GM21423 (cell line): Measurements from ENCODE around the gene LTBP4.
"Not testable (repeated sequence)": the region's sequence is repeated elsewhere in the genome, so short reads cannot be mapped to it uniquely, and the experiment has no call there.

Source experiments
- ATAC-seq: cut with Tn5 transposase; IDR thresholded peaks from one replicate; pipeline ENCODE4 v1.9.1; 2021; ENCODE audit warnings: mild to moderate bottlenecking, moderate library complexity; ENCODE audit not compliant: unreplicated experiment

The LTBP4 gene

GRCh38 chr19:40624369-40625153, 23.4 kb downstream of the LTBP4 start:
- not testable (repeated sequence) for ATAC-seq

- ATAC-seq: no peak
Observed at GRCh38 chr19:40625406-40626120, 24.4 kb downstream of the LTBP4 start.

- no peak for ATAC-seq
Observed at GRCh38 chr19:40626918-40627317, 25.7 kb downstream of the LTBP4 start.

GRCh38 chr19:40627486-40628279, 26.5 kb downstream of the LTBP4 start:
- ATAC-seq: no peak

- ATAC-seq: no peak
Observed at GRCh38 chr19:40629346-40629745, 28.2 kb downstream of the LTBP4 start.

- ATAC-seq: no peak
Observed at GRCh38 chr19:40630571-40631160, 29.5 kb downstream of the LTBP4 start.

GRCh38 chr19:40632311-40633036, 31.3 kb downstream of the LTBP4 start:
- ATAC-seq: no peak

- ATAC-seq: no peak
Observed at GRCh38 chr19:40633207-40633606, 32.0 kb downstream of the LTBP4 start.

- ATAC-seq: no peak
Observed at GRCh38 chr19:40638327-40638726, 37.2 kb downstream of the LTBP4 start.

GRCh38 chr19:40639638-40639982, 38.4 kb downstream of the LTBP4 start:
- no peak for ATAC-seq

- ATAC-seq: no peak
Observed at GRCh38 chr19:40640744-40641143, 39.6 kb downstream of the LTBP4 start.

- no peak for ATAC-seq
Observed at GRCh38 chr19:40641281-40641680, 40.1 kb downstream of the LTBP4 start.

GRCh38 chr19:40642051-40642706, 41.0 kb downstream of the LTBP4 start:
- no peak for ATAC-seq

GRCh38 chr19:40642757-40643305, 41.7 kb downstream of the LTBP4 start:
- no peak for ATAC-seq

GRCh38 chr19:40646743-40647254, 45.6 kb downstream of the LTBP4 start:
- ATAC-seq: no peak

- ATAC-seq: not testable (repeated sequence)
Observed at GRCh38 chr19:40649903-40650675, 48.9 kb downstream of the LTBP4 start.

GRCh38 chr19:40650749-40651305, 49.7 kb downstream of the LTBP4 start:
- ATAC-seq: no peak

GRCh38 chr19:40652303-40652702, 51.1 kb downstream of the LTBP4 start:
- ATAC-seq: not testable (repeated sequence)
